Osteoblast (primary cell): ENCODE results near the gene ACSL5. TPM values are rescaled to one million over a fixed set of nuclear protein-coding genes. Genes with fewer than 3 reads are reported as not detected.

ENCODE experiments used
- DNase-seq: peaks from one replicate; pipeline ENCODE4 v3.0.0; 2011; ENCODE audit warnings: low spot score, mixed read lengths; ENCODE audit not compliant: insufficient read length; ENCODE audit errors: missing footprints
- H2AFZ ChIP-seq: 2 replicates; pipeline ENCODE4 v1.6.0; 2011; ENCODE audit warnings: mild to moderate bottlenecking, low read length
- H3K27ac ChIP-seq: 2 replicates; pipeline ENCODE4 v1.5.1; 2011; ENCODE audit warnings: mild to moderate bottlenecking, low read depth, low read length, moderate library complexity
- H3K27me3 ChIP-seq: 2 replicates; pipeline ENCODE4 v1.6.0; 2012; ENCODE audit warnings: mild to moderate bottlenecking, control low read depth, inconsistent platforms, low read length, moderate library complexity; ENCODE audit not compliant: insufficient read depth
- H3K36me3 ChIP-seq: 2 replicates; pipeline ENCODE4 v1.5.1; 2011; ENCODE audit warnings: mild to moderate bottlenecking, low read length, control low read depth, moderate library complexity; ENCODE audit not compliant: insufficient read depth
- H3K4me1 ChIP-seq: 2 replicates; pipeline ENCODE4 v1.5.1; 2011; ENCODE audit warnings: mild to moderate bottlenecking, low read length, control low read depth, moderate library complexity; ENCODE audit not compliant: insufficient read depth
- H3K4me2 ChIP-seq: 2 replicates; pipeline ENCODE4 v1.6.0; 2011; ENCODE audit warnings: mild to moderate bottlenecking, low read length; ENCODE audit not compliant: insufficient read depth
- H3K4me3 ChIP-seq: fragments of 200-600 bp; sonication (generic); 3 replicates; pipeline ENCODE4 v1.5.1; 2012; ENCODE audit warnings: mild to moderate bottlenecking, low read length, inconsistent platforms; ENCODE audit not compliant: insufficient read depth
- H3K79me2 ChIP-seq: 2 replicates; pipeline ENCODE4 v1.6.0; 2012; ENCODE audit warnings: mild to moderate bottlenecking, low read length, control low read depth, inconsistent platforms; ENCODE audit not compliant: insufficient read depth
- H3K9me3 ChIP-seq: 2 replicates; pipeline ENCODE4 v1.5.1; 2011; ENCODE audit warnings: low read depth, low read length, control low read depth
- H4K20me1 ChIP-seq: 2 replicates; pipeline ENCODE4 v1.6.0; 2012; ENCODE audit warnings: mild to moderate bottlenecking, low read length, control low read depth; ENCODE audit not compliant: insufficient read depth
- total RNA-seq: library from RNA; depleted of rRNA; stranded (reverse); fragments of >200 nt; gene quantifications from 2 replicates; pipeline ENCODE4 v1.2.3, GENCODE V29; 2012
- TF ChIP-seq, protein P1 (sequence below): IDR thresholded peaks from 2 replicates; pipeline ENCODE4 v1.5.1; 2011; ENCODE audit warnings: mild to moderate bottlenecking, low read depth, low read length, moderate library complexity; ENCODE audit errors: extremely low read depth

The ACSL5 gene
- total RNA-seq, 1 donor: 5.1 TPM

DNA sequence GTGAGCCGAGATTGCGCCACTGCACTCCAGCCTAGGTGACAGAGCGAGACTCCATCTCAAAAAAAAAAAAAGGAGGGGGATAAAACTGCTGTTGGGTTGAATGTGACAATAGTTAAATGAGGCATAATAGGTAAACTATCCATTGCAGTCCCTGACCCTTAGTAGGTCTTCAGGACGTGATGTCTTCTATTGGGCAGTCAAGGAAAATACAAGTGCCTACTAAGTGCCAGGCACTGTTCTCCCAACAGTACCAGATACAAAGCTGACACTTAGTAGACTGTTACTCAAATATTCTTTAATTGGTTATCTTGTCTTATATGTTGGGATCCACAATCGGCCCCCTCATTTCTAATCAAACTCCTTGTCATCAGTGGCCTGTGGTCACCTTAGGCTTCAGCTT is 27.1 kb upstream of the ACSL5 start:
- Histone ChIP-seq H3K27me3 (no peaks in the 10 kb centered on the region), H3K79me2 (no peaks in the 10 kb centered on the region), H3K4me3 (no peak overlapping the region), H3K4me1 (no peaks in the 10 kb centered on the region), H2AFZ (no peak overlapping the region), H3K9me3 (no peaks in the 10 kb centered on the region), H3K36me3 (no peaks in the 10 kb centered on the region), H3K4me2 (no peak overlapping the region), H4K20me1 (no peaks in the 10 kb centered on the region), H3K27ac (no peak overlapping the region)
- no peak for DNase-seq
- TF ChIP-seq, protein P1, sequence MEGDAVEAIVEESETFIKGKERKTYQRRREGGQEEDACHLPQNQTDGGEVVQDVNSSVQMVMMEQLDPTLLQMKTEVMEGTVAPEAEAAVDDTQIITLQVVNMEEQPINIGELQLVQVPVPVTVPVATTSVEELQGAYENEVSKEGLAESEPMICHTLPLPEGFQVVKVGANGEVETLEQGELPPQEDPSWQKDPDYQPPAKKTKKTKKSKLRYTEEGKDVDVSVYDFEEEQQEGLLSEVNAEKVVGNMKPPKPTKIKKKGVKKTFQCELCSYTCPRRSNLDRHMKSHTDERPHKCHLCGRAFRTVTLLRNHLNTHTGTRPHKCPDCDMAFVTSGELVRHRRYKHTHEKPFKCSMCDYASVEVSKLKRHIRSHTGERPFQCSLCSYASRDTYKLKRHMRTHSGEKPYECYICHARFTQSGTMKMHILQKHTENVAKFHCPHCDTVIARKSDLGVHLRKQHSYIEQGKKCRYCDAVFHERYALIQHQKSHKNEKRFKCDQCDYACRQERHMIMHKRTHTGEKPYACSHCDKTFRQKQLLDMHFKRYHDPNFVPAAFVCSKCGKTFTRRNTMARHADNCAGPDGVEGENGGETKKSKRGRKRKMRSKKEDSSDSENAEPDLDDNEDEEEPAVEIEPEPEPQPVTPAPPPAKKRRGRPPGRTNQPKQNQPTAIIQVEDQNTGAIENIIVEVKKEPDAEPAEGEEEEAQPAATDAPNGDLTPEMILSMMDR: no peak

DNA sequence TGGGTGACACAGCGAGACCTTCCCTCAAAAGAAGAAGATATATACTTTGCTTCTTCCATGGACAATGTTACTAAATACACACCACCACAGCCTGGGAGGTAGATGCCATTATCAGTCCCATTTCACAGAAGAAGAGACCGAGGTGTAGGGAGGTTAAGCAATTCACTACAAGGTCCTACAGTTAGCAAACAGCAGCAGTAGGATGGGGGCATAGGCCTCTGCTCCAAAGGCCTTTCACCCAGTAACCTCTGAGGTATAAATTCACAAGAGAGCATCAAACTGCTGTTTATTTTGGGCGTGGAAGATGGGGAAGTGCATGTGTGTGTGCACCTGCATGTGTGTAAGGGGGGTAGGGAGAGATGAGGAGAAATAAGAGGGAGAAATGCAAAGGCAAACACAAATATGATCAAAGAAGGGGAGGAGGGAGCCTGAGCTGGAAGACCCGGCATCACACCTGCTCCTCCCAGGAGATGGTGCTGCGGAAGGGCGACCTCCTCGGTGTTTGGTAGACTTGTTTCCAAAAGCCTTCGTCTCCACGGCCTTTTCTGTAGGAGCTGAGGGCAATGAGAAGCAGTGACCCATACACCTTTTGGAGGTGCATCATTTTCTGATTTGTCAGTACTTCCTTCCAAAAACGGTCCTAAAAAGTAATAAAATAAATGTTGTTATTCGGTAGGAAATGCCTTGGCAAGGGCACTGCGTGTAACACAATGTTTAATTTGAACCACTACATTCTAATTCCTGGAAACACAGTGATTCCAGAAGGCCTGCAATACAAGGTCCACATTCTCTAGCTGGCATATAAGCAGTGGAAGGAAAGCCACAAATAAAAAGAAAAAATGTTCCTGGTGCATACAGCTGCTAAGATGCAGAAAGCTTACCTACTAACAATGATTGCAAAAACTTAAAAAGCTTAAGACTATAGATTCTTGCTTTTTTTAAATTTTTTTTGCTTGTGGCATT is 25.9 kb upstream of the ACSL5 start:
- no peaks in the 10 kb centered on the region for H3K36me3 ChIP-seq
- H3K79me2 ChIP-seq: no peaks in the 10 kb centered on the region
- no peaks in the 10 kb centered on the region for H4K20me1 ChIP-seq
- H2AFZ ChIP-seq: no peak overlapping the region
- TF ChIP-seq, protein P1: no peak
- no peaks in the 10 kb centered on the region for H3K4me1 ChIP-seq
- DNase-seq: no peak
- no peaks in the 10 kb centered on the region for H3K27me3 ChIP-seq
- H3K9me3 ChIP-seq: no peaks in the 10 kb centered on the region
- H3K27ac ChIP-seq: no peak overlapping the region
- H3K4me2 ChIP-seq: no peak overlapping the region
- H3K4me3 ChIP-seq: no peak overlapping the region

DNA sequence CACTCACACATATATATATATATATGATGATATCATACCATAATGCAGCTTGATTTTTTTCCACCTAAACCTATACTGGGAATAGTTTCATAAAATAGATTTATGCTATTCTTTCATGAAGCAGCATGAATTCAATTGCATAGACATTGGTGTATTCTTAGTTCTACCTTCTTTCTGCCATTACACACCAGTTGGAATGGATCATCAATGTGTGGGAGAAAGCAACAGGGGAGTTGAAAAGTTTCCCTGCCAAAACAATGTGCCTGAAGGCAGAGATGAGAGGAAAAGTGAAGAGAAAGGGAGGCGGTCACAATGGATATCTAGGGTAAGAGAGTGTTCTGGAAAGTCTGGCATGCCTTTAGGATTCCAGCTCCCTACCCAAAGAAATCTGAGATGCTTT is 25.2 kb upstream of the ACSL5 start:
- Histone ChIP-seq H3K4me3 (no peak overlapping the region), H3K27me3 (no peaks in the 10 kb centered on the region), H3K4me2 (no peak overlapping the region), H4K20me1 (no peaks in the 10 kb centered on the region), H3K36me3 (no peaks in the 10 kb centered on the region), H3K79me2 (no peaks in the 10 kb centered on the region), H3K27ac (no peak overlapping the region), H3K4me1 (no peaks in the 10 kb centered on the region), H3K9me3 (no peaks in the 10 kb centered on the region), H2AFZ (no peak overlapping the region)
- DNase-seq: no peak
- TF ChIP-seq, protein P1: no peak

DNA sequence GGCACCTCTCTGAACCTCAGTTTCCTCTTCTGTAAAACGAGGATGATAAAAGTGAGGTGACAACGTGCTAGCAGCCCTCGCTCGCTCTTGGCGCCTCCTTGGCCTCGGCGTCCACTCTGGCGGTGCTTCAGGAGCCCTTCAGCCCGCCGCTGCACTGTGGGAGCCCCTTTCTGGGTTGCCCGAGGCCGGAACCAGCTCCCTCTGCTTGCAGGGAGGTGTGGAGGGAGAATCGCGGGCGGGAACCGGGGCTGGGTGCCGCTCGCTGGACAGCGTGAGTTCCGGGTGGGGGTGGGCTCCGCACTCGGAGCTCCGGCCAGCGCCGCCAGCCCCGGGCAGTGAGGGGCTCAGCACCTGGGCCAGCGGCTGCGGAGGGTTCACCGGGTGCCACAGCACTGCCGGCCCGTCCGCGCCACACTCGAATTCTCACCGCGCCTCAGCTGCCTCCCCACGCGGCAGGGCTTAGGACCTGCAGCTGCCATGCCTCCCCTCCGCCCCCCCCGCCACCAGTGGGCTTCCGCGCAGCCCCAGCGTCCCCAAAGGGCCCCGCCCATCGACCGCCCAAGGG is 24.3 kb upstream of the ACSL5 start:
- Histone ChIP-seq H3K79me2 (no peaks in the 10 kb centered on the region), H3K4me2 (no peak overlapping the region), H3K4me3 (no peak overlapping the region), H3K9me3 (no peaks in the 10 kb centered on the region), H3K27ac (no peak overlapping the region), H3K27me3 (no peaks in the 10 kb centered on the region), H4K20me1 (no peaks in the 10 kb centered on the region), H3K4me1 (no peaks in the 10 kb centered on the region), H3K36me3 (no peaks in the 10 kb centered on the region), H2AFZ (no peak overlapping the region)
- TF ChIP-seq, protein P1: no peak
- no peak for DNase-seq
